Kidney capillary endothelial cell (primary cell): ENCODE data around the gene CBX3.
"Not testable (repeated sequence)": the region's sequence is repeated elsewhere in the genome, so short reads cannot be mapped to it uniquely, and the experiment has no call there.

ENCODE experiments used
- DNase-seq: peaks from one replicate; pipeline ENCODE4 v3.0.0-alpha.2; 2018; ENCODE audit warnings: low spot score

The CBX3 gene

DNA sequence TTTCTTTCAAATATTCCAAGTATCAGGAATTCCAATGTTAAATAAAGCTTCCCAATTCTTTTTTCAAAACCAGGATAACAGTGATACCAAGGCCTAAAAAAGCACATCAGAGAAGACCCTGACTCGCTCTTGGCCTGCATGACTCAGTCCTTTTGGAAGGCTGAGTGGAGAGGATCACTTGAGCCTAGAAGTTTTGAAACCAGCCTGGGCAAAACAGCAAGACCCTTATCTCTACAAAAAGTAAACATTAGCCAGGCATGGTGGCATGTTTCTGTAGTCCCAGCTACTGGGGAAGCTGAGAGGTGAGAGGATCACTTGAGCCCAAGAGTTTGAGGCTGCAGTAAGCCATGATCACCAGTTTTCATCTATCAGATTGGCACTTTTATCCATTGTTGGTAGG lies 30.9 kb upstream of the CBX3 start:
- no peak for DNase-seq

DNA sequence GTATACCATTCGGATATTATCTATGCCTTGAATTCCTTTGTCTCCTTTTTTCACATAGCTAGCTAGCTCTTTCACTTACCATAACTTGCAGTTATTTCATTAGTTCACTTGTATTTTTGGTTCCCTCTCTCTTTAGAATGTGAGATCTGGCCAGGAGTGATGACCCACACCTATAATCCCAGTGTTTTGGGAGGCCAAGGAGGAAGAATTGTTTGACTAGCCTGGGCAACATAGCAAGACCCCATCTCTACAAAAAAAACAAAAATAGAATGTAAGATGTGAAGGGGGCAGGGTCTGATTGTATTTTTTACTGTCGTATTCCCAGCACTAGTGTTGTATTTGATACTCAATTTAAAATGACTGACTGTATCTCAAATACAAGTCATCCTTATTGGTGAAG lies 29.9 kb upstream of the CBX3 start:
- no peak for DNase-seq

DNA sequence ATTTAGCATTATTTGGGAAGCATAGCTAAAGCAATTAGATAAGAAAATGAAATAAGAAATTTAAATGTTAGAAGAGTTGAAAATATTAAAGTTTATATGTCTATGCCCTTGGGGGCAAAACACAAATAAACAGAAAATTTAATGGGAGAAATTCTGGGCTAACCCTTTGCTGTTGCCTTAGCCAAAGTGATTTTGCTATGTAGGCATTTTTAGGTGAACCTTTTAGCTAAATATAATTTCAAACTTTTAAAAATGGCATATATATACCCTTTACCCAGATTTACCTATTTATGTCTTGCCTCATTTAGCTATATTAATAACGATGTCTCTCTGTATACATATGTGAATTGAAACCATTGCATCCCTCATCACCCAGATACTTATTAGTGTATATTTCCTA lies 29.5 kb upstream of the CBX3 start:
- no peak for DNase-seq

DNA sequence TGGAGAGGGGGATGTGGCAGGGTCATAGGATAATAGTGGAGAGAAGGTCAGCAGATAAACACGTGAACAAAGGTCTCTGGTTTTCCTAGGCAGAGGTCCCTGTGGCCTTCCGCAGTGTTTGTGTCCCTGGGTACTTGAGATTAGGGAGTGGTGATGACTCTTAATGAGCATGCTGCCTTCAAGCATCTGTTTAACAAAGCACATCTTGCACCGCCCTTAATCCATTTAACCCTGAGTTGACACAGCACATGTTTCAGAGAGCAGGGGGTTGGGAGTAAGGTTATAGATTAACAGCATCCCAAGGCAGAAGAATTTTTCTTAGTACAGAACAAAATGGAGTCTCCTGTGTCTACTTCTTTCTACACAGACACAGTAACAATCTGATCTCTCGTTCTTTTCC lies 25.6 kb upstream of the CBX3 start:
- not testable (repeated sequence) for DNase-seq

DNA sequence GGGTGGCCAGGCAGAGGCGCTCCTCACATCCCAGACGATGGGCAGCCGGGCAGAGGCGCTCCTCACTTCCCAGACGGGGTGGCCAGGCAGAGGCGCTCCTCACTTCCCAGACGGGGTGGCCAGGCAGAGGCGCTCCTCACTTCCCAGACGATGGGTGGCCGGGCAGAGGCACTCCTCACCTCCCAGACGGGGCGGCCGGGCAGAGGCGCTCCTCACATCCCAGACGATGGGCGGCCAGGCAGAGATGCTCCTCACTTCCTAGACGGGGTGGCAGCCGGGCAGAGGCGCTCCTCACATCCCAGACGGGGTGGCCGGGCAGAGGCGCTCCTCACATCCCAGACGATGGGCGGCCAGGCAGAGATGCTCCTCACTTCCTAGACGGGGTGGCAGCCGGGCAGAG lies 24.8 kb upstream of the CBX3 start:
- not testable (repeated sequence) for DNase-seq

DNA sequence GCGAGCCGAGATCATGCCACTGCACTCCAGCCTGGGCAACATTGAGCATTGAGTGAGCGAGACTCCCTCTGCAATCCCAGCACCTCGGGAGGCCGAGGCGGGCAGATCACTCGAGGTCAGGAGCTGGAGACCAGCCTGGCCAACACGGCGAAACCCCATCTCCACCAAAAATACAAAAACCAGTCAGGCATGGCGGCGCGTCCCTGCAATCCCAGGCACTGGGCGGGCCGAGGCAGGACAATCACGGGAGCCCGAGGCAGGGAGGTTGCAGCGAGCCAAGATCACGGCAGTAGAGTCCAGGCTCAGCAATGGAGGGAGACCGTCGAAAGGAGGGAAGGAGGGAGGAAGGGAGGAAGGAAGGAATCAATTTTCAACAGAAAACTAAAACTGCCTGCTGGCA lies 24.3 kb upstream of the CBX3 start:
- DNase-seq: not testable (repeated sequence)

DNA sequence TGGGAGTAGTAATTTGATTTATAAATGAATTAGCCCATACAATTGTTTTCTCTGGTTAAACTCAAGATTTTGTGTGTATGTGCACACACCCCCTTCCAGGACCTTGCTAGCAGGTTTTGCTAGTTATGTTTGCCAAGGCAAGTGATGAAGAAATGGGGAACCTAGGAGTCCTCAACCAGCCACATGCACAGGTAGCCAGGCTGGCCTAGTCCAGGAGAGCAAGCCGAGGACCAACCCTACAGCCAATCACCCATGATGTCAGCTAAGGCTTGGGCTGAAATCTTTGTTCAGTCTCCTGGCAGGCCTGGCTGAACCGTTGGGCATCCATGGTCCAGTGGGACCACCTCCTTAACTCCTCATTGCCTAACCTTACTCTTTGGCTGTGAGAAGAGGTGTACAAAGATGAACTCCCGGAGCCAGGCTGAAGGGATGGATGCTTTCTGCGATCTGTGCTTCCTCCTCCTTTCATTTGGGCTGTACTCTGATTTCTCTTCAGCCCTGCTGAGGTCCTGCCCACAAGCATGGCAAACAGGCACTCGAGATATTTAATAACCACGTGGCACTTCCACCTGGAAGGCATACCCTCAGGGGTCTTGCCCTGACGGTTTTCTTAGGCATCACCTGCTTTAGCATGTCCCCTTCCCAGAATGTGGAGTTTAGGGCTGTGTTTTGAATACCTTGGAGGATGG lies 23.1 kb upstream of the CBX3 start:
- no peak for DNase-seq

DNA sequence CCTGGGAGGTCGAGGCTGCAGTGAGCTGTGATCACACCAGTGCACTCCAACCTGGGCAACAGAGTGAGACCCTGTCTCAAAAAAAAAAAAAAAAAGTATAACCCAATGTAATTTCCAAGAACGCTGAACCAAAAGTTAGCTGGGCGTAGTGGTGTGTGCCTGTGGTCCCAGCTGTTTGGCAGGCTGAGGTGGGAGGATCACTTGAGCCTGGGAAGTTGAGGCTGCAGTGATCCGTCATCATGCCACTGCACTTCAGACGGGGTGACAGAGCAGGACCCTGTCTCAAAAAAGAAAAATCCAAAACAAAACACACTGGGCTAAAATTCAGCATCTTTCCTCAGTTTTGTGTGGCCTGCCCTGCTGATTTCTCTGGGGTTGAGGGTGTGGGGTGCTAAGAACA lies 22.1 kb upstream of the CBX3 start:
- DNase-seq: no peak

DNA sequence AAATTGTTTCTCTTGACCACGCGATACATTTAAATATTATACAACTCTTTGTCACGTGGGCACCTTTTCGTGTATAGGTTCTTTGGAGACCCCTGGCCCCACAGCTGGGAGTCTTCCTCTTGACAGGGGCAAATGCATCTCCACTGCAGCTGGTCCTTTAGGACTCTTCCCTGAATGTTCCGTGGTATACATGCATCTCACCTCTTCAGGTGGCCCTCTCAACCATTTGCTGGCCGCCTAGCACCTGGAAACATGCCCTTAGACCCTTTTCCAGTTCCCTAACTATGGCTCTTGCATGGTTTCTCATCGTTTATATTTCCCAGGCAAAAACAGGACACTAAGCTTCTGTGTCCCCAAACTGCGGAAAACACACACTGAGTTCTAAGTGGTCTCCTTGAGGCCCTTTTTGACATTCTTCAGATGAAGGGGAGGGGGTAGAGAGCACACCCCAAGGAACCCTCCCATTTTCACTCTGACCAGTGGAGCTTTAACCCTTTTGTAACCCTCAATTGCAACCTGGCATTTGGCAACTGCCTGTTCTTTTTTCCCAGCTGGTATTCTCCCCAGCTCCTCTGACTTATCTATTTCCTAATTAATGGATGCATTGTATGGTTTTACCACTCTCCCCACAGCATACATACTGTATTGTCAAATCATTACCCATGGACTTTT lies 21.6 kb upstream of the CBX3 start:
- no peak for DNase-seq

DNA sequence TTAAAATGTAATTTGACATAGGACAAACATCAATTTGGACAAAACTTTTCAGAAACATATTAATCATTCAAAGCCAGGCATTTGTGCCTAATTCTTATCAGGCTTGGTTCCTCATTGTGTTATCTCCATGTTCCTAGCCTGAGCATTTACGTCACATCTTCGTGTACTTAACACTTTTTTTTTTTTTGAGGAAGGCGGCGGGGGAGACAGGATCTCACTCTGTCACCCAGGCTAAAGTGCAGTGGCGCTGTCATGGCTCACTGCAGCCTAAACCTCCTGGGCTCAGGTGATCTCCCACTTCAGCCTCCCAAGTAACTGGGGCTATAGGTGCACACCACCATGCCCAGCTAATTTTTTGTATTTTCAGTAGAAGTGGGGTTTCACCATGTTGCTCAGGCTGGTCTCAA lies 20.8 kb upstream of the CBX3 start:
- no peak for DNase-seq

DNA sequence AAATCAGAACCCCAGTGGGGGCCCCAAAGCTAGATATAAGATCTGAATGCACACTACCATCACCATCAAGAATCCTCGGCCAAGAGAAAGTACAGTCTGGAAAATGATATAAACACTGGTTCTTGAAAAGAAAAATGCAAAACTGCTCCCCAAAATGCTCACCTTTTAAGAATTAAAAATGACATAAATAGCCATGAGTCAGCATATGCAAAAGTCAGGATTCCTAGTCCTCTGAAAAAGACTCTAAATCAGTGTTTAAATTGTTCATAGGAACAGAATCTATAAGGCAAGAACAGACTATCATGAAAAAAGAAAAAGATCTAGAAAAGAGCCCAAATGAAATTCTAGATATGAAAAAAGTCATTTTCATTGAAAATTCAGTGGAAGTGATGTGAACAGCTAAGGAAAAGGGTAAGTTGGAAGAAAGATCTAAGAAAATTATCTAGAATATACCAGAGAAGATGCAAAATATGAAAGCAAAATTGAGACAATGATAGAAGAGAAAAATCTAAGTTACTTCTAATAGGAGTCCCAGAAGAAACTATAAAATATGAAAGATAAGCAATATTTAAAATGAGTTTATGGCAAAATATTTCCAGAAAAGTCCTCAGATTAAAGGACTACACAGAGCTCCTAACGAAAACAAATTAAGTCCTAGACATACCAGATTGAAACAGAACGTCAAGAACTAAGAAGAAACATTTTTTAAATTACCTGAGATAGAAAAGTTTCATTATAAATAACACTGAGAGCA lies 19.9 kb upstream of the CBX3 start:
- DNase-seq: no peak

DNA sequence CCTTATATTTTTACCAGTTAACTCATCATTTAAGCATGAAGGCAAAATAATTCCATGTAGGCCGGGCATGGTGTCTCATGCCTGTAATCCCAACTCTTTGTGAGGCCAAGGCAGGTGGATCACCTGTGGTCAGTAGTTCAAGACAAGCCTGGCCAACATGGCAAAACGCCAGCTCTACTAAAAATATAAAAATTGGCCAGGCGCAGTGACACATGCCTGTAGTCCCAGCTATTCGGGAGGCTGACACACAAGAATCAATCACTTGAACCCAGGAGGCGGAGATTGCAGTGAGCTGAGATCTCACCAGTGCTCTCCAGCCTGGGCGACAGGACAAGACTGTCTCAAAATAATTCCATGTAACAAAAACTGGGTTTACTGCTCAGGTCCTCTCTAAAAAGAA lies 19.3 kb upstream of the CBX3 start:
- no peak for DNase-seq

DNA sequence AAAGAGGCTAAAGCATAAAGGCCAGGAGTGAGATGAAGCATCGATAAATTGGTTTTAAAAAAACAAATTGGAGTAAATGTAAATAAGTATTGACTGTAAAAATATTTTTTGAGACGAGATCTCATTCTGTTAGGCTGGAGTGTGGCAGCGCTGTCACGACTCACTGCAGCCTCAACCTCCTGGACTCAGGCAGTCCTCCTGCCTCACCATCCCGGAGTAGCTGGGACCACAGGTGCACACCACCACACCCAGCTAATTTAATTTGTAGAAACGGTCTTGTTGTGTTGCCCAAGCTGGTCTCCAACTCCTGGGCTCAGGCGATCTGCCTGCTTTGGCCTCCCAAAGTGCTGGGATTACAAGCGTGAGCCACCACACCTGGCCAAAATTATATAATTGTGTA lies 18.8 kb upstream of the CBX3 start:
- no peak for DNase-seq

DNA sequence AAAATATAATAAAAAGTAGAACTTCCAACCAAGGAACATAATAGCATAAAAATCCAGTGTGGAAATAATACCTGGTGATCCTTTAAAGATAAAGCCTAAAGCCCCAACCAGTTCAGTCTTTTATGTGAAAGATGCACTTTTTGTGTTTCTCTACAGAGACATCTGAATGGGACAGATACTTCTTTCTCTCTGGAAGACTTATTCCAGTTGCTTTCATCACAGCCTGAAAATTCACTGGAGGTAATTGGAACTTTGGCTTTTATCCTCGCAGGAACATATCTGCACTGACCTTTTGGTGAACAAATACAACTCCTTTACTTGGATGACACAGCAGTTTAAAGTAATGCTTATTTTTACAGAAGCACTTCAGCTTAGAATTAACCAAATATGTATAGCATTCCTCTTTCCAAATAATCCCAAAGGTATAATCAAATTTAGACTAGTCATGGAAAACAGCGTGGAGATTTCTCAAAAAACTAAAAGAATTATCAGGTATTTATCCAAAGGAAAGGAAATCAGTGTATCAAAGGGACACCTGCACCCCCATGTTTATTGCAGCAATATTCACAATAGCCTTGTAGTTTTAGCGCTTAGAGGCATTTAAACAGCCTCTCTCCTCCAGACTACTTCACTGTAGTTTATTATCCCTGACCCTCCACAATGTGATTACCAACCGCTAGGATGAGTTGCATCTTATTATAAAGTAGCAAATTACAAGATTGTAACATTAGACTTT lies 17.8 kb upstream of the CBX3 start:
- DNase-seq: no peak

DNA sequence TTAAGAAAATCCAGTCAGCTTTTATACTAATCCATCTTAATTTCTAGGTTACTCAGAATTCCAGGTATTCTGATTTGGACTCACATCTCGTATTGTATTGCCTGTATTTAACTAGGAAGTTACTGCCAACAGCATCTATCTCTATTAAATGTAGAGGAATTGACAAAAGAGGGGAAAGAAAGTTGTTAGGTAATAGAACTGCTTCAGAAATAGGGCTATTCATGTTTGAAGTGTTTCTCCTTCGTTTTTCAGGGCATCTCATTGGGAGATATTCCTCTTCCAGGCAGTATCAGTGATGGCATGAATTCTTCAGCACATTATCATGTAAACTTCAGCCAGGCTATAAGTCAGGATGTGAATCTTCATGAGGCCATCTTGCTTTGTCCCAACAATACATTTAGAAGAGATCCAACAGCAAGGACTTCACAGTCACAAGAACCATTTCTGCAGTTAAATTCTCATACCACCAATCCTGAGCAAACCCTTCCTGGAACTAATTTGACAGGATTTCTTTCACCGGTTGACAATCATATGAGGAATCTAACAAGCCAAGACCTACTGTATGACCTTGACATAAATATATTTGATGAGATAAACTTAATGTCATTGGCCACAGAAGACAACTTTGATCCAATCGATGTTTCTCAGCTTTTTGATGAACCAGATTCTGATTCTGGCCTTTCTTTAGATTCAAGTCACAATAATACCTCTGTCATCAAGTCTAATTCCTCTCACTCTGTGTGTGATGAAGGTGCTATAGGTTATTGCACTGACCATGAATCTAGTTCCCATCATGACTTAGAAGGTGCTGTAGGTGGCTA lies 17.1 kb upstream of the CBX3 start:
- DNase-seq: not testable (repeated sequence)

DNA sequence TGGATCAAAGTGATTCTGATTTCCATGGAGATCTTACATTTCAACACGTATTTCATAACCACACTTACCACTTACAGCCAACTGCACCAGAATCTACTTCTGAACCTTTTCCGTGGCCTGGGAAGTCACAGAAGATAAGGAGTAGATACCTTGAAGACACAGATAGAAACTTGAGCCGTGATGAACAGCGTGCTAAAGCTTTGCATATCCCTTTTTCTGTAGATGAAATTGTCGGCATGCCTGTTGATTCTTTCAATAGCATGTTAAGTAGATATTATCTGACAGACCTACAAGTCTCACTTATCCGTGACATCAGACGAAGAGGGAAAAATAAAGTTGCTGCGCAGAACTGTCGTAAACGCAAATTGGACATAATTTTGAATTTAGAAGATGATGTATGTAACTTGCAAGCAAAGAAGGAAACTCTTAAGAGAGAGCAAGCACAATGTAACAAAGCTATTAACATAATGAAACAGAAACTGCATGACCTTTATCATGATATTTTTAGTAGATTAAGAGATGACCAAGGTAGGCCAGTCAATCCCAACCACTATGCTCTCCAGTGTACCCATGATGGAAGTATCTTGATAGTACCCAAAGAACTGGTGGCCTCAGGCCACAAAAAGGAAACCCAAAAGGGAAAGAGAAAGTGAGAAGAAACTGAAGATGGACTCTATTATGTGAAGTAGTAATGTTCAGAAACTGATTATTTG lies 16.3 kb upstream of the CBX3 start:
- DNase-seq: no peak

DNA sequence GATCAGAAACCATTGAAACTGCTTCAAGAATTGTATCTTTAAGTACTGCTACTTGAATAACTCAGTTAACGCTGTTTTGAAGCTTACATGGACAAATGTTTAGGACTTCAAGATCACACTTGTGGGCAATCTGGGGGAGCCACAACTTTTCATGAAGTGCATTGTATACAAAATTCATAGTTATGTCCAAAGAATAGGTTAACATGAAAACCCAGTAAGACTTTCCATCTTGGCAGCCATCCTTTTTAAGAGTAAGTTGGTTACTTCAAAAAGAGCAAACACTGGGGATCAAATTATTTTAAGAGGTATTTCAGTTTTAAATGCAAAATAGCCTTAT lies 15.7 kb upstream of the CBX3 start:
- DNase-seq: no peak

DNA sequence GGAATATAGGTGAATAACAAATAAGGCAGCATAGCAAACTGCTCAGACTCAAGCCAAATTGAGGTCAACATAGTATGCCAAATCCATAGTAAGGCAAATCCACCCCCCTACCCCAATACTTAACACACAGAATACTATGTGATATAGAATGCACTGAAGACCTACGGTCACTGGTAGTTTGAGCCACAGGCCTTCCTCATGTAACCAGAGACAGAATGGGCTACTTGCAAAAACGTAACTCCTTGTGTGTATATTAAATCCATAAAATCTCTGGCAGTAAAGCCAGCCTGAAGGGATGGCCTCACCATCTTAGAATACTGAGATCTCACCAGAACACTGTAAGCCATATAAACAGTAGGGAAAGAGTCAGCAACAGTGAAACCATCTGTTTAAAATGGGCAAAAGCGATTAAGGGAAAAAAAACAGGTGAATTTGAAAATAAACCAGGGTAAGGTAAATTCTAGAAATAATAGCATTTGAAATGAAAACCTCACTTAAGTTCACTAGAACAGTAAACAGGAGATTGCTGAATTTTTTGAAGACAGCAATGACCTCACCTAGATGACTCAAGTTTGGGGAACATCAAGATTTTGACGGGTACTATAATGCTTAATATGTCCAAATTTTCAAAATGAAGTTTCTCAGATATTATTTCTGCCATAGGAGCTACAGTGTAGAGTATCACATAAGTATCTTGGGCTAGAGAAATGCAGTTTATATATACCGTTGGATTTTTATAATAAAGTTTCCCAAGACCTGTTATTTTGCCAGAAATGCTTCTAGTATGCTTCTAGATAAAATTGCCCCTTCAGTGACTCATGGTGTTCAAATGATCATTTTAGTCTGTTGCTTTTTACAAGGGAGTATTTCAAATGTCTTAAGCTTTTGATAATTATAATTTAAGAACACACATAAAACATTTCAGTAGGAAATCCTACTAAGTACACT lies 14.9 kb upstream of the CBX3 start:
- no peak for DNase-seq

DNA sequence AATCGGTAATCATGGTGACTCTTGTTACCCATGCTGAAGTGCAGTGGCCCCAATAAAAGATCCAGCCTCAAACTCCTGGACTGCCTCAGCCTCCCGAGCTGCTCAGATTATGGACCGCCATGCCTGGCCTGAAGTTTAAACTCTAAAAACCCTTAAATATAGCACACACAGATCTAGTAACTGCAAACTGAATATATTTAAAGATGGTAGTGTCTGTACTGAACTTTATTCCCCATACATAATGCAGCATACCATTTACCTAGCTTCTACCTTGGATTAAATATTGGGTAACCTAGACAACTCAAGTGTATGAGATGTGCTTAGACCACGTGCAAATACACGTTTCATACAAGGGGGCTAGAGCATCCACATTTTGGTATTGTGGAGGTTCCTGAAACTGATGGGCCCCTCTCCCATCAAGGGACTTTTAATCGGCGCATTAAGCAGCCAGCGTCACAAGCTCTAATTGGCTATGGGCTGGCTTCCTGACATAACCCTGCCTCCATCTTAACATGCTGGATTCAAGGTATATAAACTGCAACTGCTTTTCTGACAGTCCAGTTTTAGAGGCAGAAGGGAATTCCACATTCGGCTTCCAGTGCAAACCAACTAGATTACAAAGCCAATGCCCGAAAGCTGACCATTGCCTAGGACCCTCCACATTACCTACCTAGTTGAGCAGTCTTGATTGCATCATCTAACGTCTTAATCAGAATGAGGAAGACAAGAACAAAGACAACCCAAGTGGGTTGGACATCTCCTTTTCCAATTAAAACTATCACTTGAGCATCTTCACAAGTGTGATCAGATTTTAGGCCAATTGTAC lies 14.0 kb upstream of the CBX3 start:
- no peak for DNase-seq
